WTC11 (cell line): Measurements from ENCODE around the gene RGS6. TPM values are rescaled to one million over a fixed set of nuclear protein-coding genes. Genes with fewer than 3 reads are reported as not detected.

Experiments used
- ATAC-seq: fragments of 200-7000 bp; cut with Tn5 transposase; 2 replicates; pipeline ENCODE4 v1.10.0; 2021; ENCODE audit warnings: mild to moderate bottlenecking, moderate library complexity
- CTCF ChIA-PET: fragments of 300-600 bp; sonication (Branson Sonifier 250); formaldehyde crosslinking; loops from one replicate; lab custom pipeline; 2021; ENCODE audit warnings: antibody characterized with exemption; lab: Charles Lee
- POLR2A ChIA-PET: fragments of 350-600 bp; sonication (Branson Sonifier 250); formaldehyde crosslinking; loops from one replicate; lab custom pipeline; 2021; ENCODE audit warnings: antibody characterized with exemption; lab: Charles Lee
- DNase-seq: peaks from one replicate; pipeline ENCODE4 v3.0.0; 2021; ENCODE audit warnings: low spot score
- H3K27ac Mint-ChIP-seq: 2 replicates; pipeline ENCODE4 v1.8.0; 2021; ENCODE audit warnings: mixed read lengths
- H3K27me3 Mint-ChIP-seq: 2 replicates; pipeline ENCODE4 v1.8.0; 2021; ENCODE audit warnings: low read depth, mild to moderate bottlenecking, moderate library complexity, mixed read lengths
- H3K36me3 Mint-ChIP-seq: 2 replicates; pipeline ENCODE4 v1.8.0; 2021; ENCODE audit warnings: mixed read lengths
- H3K4me1 Mint-ChIP-seq: 2 replicates; pipeline ENCODE4 v1.8.0; 2022; ENCODE audit warnings: mixed read lengths
- H3K4me3 Mint-ChIP-seq: 2 replicates; pipeline ENCODE4 v1.8.0; 2021; ENCODE audit warnings: mild to moderate bottlenecking, moderate library complexity, mixed read lengths
- H3K9me3 Mint-ChIP-seq: 2 replicates; pipeline ENCODE4 v1.8.0; 2021; ENCODE audit warnings: mixed read lengths
- ARID4B ChIP-seq: sonication (generic); formaldehyde crosslinking; IDR thresholded peaks from 2 replicates; pipeline ENCODE4 v1.8.0; 2023; ENCODE audit warnings: missing genetic modification reagents, mild to moderate bottlenecking, borderline replicate concordance
- ATF1 ChIP-seq: sonication (generic); formaldehyde crosslinking; IDR thresholded peaks from 2 replicates; pipeline ENCODE4 v1.8.1; 2023; ENCODE audit warnings: mild to moderate bottlenecking, moderate library complexity, missing genetic modification reagents
- IRF1 ChIP-seq: sonication (generic); formaldehyde crosslinking; IDR thresholded peaks from 2 replicates; pipeline ENCODE4 v1.8.0; 2023; ENCODE audit warnings: missing genetic modification reagents
- MXD4 ChIP-seq: fragments of 250-450 bp; sonication (Bioruptor Pico); IDR thresholded peaks from 2 replicates; pipeline ENCODE4 v1.8.0; 2021; ENCODE audit warnings: mild to moderate bottlenecking, moderate library complexity, borderline replicate concordance
- NR1H2 ChIP-seq: sonication (generic); formaldehyde crosslinking; IDR thresholded peaks from 2 replicates; pipeline ENCODE4 v1.9.0; 2021; ENCODE audit warnings: mild to moderate bottlenecking, moderate library complexity, missing genetic modification reagents
- NR3C1 ChIP-seq: sonication (generic); formaldehyde crosslinking; conservative IDR thresholded peaks from 2 replicates; pipeline ENCODE4 v1.8.1; 2023; ENCODE audit warnings: low read depth, mild to moderate bottlenecking, missing genetic modification reagents
- OVOL2 ChIP-seq: fragments of 250-450 bp; sonication (Bioruptor Pico); IDR thresholded peaks from 2 replicates; pipeline ENCODE4 v1.9.0; 2021; ENCODE audit warnings: mild to moderate bottlenecking, borderline replicate concordance
- RORB ChIP-seq: fragments of 250-450 bp; sonication (Bioruptor Pico); IDR thresholded peaks from 2 replicates; pipeline ENCODE4 v1.9.0; 2021; ENCODE audit warnings: mild to moderate bottlenecking
- SMAD3 ChIP-seq: sonication (generic); formaldehyde crosslinking; IDR thresholded peaks from 2 replicates; pipeline ENCODE4 v1.8.0; 2022; ENCODE audit warnings: missing genetic modification reagents, mild to moderate bottlenecking, borderline replicate concordance
- SP1 ChIP-seq: sonication (generic); formaldehyde crosslinking; conservative IDR thresholded peaks from 2 replicates; pipeline ENCODE4 v1.8.1; 2022; ENCODE audit warnings: missing genetic modification reagents
- TP53 ChIP-seq: sonication (generic); formaldehyde crosslinking; IDR thresholded peaks from 2 replicates; pipeline ENCODE4 v1.8.1; 2023; ENCODE audit warnings: mild to moderate bottlenecking, missing genetic modification reagents
- ZNF532 ChIP-seq: fragments of 250-450 bp; sonication (Bioruptor Pico); IDR thresholded peaks from 2 replicates; pipeline ENCODE4 v1.9.0; 2021; ENCODE audit warnings: mild to moderate bottlenecking, borderline replicate concordance
- total RNA-seq: library from RNA; stranded (reverse); gene quantifications from 3 replicates; pipeline ENCODE4 v1.2.3, GENCODE V29; 2021
- TF ChIP-seq, protein P1 (sequence below): fragments of 250-450 bp; sonication (Bioruptor Pico); IDR thresholded peaks from 2 replicates; pipeline ENCODE4 v1.9.0; 2021; ENCODE audit warnings: moderate library complexity, mild to moderate bottlenecking, inconsistent platforms, borderline replicate concordance
- TF ChIP-seq, protein P2 (sequence below): sonication (generic); formaldehyde crosslinking; IDR thresholded peaks from 2 replicates; pipeline ENCODE4 v1.8.0; 2023; ENCODE audit warnings: mild to moderate bottlenecking, missing genetic modification reagents

Gene RGS6
- total RNA-seq, 1 experiment from 2014 or later, result 1.0 TPM

- no peak for TF ChIP-seq TP53 (CRISPR knock-in tag)
- TF ChIP-seq ARID4B (CRISPR knock-in tag), result no peak
- TF ChIP-seq, all 79 proteins: peak for 0
These were observed 615.8 kb downstream of the RGS6 start (continued) for GRCh38 chr14:72547999-72548398.

GRCh38 chr14:72549026-72549425 is 616.8 kb downstream of the RGS6 start:
- H3K9me3 Mint-ChIP-seq, result no peaks in the 10 kb centered on the region
- ChIA-PET POLR2A (no interaction called here), CTCF (interaction anchor here (0.6 kb wide), 1 partner anchor 51 kb away, joined by 3 read pairs; no protein-coding TSS in a partner anchor)
- H3K27ac Mint-ChIP-seq, result no peak overlapping the region
- DNase-seq, result no peak
- H3K4me3 Mint-ChIP-seq, result no peak overlapping the region
- ATAC-seq, result no peak
- no peaks in the 10 kb centered on the region; the same call in 1 of the 2 replicates for H3K27me3 Mint-ChIP-seq
- no peaks in the 10 kb centered on the region for H3K36me3 Mint-ChIP-seq
- peaks cover 34% of the 10 kb centered on the region for H3K4me1 Mint-ChIP-seq
- no peak for TF ChIP-seq ATF1 (CRISPR knock-in tag)
- TF ChIP-seq, protein P1, sequence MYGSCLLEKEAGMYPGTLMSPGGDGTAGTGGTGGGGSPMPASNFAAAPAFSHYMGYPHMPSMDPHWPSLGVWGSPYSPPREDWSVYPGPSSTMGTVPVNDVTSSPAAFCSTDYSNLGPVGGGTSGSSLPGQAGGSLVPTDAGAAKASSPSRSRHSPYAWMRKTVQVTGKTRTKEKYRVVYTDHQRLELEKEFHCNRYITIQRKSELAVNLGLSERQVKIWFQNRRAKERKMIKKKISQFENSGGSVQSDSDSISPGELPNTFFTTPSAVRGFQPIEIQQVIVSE (CRISPR knock-in tag), result no peak
- no peak for TF ChIP-seq SP1 (CRISPR knock-in tag)
- TF ChIP-seq NR3C1, result no peak
- TF ChIP-seq SMAD3 (CRISPR knock-in tag), result no peak
- TF ChIP-seq MXD4, result no peak
- no peak for TF ChIP-seq TP53 (CRISPR knock-in tag)
- TF ChIP-seq NR1H2 (CRISPR knock-in tag), result no peak
- TF ChIP-seq ZNF532 (CRISPR knock-in tag), result no peak
- TF ChIP-seq IRF1 (CRISPR knock-in tag), result no peak
- TF ChIP-seq, protein P2, sequence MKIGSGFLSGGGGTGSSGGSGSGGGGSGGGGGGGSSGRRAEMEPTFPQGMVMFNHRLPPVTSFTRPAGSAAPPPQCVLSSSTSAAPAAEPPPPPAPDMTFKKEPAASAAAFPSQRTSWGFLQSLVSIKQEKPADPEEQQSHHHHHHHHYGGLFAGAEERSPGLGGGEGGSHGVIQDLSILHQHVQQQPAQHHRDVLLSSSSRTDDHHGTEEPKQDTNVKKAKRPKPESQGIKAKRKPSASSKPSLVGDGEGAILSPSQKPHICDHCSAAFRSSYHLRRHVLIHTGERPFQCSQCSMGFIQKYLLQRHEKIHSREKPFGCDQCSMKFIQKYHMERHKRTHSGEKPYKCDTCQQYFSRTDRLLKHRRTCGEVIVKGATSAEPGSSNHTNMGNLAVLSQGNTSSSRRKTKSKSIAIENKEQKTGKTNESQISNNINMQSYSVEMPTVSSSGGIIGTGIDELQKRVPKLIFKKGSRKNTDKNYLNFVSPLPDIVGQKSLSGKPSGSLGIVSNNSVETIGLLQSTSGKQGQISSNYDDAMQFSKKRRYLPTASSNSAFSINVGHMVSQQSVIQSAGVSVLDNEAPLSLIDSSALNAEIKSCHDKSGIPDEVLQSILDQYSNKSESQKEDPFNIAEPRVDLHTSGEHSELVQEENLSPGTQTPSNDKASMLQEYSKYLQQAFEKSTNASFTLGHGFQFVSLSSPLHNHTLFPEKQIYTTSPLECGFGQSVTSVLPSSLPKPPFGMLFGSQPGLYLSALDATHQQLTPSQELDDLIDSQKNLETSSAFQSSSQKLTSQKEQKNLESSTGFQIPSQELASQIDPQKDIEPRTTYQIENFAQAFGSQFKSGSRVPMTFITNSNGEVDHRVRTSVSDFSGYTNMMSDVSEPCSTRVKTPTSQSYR (CRISPR knock-in tag), result no peak
- no peak for TF ChIP-seq RORB
- no peak for TF ChIP-seq OVOL2
